Stimulated activated naive B cell treated with anti-CD40 and anti-IgM and Interleukin-4, amounts not matched to agents 10 μg/mL and 1 μg/mL and 100 μg/mL, for 72 hours (primary cell): ENCODE data around the gene KLHL3.
"Not testable (repeated sequence)": the region's sequence is repeated elsewhere in the genome, so short reads cannot be mapped to it uniquely, and the experiment has no call there.

ENCODE experiments used
- ATAC-seq, 2 donors: fragments of 150-1000 bp; cut with Tn5 transposase; replicated peaks; 2 replicates each; pipeline ENCODE4 v1.10.0; 2021; ENCODE audit warnings: moderate library complexity in 1 of 2
- DNase-seq: peaks from one replicate; pipeline ENCODE4 v3.0.0; 2021
- H3K27ac Mint-ChIP-seq: one replicate; pipeline ENCODE4 v1.8.0; 2022; ENCODE audit warnings: mild to moderate bottlenecking, mixed read lengths
- H3K27me3 Mint-ChIP-seq, 2 donors: one replicate each; pipeline ENCODE4 v1.8.0; 2022; ENCODE audit warnings: mixed read lengths in 2 of 2
- H3K36me3 Mint-ChIP-seq, 2 donors: one replicate each; pipeline ENCODE4 v1.8.0; 2022; ENCODE audit warnings: mixed read lengths in 2 of 2, mild to moderate bottlenecking in 1 of 2
- H3K4me1 Mint-ChIP-seq, 2 donors: one replicate each; pipeline ENCODE4 v1.8.0; 2022; ENCODE audit warnings: mixed read lengths in 2 of 2, mild to moderate bottlenecking in 1 of 2
- H3K4me3 Mint-ChIP-seq, 2 donors: one replicate each; pipeline ENCODE4 v1.8.0; 2022; ENCODE audit warnings: mild to moderate bottlenecking in 2 of 2, mixed read lengths in 2 of 2, moderate library complexity in 1 of 2
- H3K9me3 Mint-ChIP-seq, 2 donors: one replicate each; pipeline ENCODE4 v1.8.0; 2022; ENCODE audit warnings: mixed read lengths in 2 of 2, mild to moderate bottlenecking in 1 of 2

Gene KLHL3

DNA sequence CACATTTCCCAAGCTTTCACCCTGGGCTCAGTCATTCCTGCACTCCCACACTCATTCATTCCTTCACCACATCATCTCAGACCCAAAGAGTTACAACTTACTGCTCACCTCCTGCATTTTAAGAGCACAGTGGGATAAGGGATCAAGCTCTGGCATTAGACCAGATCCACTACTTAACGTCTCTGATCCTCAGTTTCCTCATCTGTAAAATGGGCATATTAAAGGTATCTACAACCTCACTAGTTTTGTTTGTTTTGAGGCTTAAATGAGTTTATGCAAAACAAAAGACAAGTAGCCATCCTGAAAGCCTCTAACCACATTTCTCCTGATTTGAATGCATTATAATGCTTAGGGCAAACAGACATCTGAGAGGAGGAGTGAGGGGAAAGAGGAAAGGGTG lies 77.6 kb downstream of the KLHL3 start:
- no peak overlapping the region for H3K4me3 Mint-ChIP-seq
- no peaks in the 10 kb centered on the region for H3K9me3 Mint-ChIP-seq
- H3K27ac Mint-ChIP-seq = no peak overlapping the region
- no peak for ATAC-seq
- no peak for DNase-seq
- H3K27me3 Mint-ChIP-seq = no peaks in the 10 kb centered on the region
- no peaks in the 10 kb centered on the region for H3K4me1 Mint-ChIP-seq
- H3K36me3 Mint-ChIP-seq = no peaks in the 10 kb centered on the region

DNA sequence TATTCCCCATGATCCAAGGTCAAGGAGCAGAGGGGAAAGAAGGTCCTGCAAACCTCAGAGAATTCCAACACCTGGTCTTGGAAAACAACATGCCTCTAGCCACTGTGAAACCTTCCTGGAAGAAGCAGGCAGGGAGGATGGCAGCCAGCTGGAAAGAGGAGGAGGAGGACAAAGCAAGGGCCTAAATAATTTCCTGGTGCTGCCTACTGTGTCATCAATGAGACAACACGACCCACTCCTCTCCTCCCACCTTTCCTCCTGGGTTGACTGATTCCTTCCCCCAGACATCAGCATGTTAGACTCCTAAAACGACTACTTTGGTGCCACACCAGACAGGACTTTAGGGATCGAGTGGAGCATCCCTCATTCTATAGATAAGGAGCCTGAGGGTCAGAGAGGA lies 78.8 kb downstream of the KLHL3 start:
- Mint-ChIP-seq H3K4me1 (no peaks in the 10 kb centered on the region), H3K27ac (no peak overlapping the region), H3K27me3 (no peaks in the 10 kb centered on the region), H3K36me3 (no peaks in the 10 kb centered on the region), H3K4me3 (no peak overlapping the region), H3K9me3 (no peaks in the 10 kb centered on the region)
- DNase-seq = no peak
- ATAC-seq = no peak

DNA sequence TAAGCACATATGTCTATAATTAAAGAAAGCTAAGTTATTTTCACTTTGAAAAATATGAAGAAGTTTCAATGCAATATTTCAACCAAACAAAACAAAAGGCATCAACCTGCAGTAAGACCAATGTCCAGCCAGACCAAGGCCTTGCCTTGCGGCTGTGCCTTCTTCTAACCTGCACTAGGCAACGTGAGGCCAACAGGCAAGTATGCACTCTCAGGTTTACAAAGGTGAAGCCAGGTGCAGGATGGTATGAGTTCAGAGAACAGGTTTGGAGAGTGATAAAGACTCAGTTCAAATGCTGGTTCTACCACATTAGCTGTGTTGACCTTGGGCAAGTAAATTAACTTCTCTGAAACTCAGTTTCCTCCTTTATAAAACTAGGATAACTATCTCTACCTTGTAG lies 79.3 kb downstream of the KLHL3 start:
- no peak for ATAC-seq
- Mint-ChIP-seq H3K27me3 (no peaks in the 10 kb centered on the region), H3K9me3 (no peaks in the 10 kb centered on the region), H3K27ac (no peak overlapping the region), H3K4me3 (no peak overlapping the region), H3K4me1 (no peaks in the 10 kb centered on the region), H3K36me3 (no peaks in the 10 kb centered on the region)
- DNase-seq = no peak

DNA sequence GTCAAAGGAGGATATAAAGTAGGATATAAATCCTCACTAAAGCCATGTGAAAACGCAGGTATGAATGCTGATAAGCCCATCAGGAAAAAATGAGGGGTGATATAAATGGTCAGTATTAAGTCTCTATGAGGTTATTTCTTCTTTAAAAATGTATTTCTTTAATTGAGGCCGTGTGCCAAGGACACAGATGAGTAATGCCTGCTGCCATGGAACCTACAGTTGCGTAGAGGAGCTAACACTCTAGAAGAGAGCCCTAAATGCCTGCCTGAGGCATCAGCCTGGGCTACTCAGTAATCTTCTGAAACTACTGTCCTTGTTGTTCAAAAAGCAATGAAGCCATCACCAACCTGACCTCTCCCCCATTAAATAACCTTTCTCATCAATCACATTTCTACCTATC lies 84.9 kb downstream of the KLHL3 start:
- Mint-ChIP-seq H3K27me3 (no peaks in the 10 kb centered on the region), H3K4me1 (no peaks in the 10 kb centered on the region), H3K4me3 (no peak overlapping the region), H3K27ac (no peak overlapping the region), H3K36me3 (peaks cover under 1 to 7% of the 10 kb centered on the region in 2 donors), H3K9me3 (peaks cover 0 to under 1% of the 10 kb centered on the region in 2 donors)
- DNase-seq (no peak), ATAC-seq (no peak)

DNA sequence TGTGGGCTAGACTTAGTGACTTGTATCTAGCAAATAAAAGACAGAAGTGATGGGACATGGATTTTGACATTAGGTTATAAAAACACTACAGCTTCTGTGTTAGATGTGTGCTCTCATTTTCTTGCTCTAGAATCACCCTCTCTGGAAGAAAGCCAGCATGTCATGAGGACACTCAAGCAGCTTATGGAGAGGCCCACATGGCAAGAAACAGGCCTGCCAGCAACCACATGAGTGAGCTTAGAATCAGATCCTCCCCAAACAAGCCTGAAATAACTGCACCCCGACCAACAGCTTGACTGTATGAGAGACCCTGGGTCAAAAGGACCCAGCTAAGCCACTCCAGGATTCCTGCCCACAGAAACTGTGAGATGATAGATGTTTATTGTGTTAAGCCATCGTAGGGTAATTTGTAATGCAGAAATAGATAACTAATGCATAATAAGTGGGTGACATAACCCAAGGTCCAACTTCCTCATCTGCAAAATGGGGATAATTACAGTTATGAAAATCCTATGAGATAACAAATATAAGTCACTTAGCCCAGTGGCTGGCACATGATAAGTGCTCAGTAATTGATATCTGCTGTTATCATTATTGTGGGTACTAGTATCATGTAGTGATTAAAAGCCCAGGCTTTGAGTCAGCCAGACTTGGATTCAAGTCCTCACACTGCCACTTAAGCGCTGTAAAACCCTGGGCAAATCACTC lies 86.5 kb downstream of the KLHL3 start:
- Mint-ChIP-seq H3K4me1 (no peaks in the 10 kb centered on the region), H3K36me3 (peaks cover 3 to 20% of the 10 kb centered on the region in 2 donors), H3K4me3 (no peak overlapping the region), H3K27me3 (no peaks in the 10 kb centered on the region), H3K9me3 (peaks cover 0 to 8% of the 10 kb centered on the region in 2 donors), H3K27ac (no peak overlapping the region)
- no peak for ATAC-seq
- DNase-seq = no peak

DNA sequence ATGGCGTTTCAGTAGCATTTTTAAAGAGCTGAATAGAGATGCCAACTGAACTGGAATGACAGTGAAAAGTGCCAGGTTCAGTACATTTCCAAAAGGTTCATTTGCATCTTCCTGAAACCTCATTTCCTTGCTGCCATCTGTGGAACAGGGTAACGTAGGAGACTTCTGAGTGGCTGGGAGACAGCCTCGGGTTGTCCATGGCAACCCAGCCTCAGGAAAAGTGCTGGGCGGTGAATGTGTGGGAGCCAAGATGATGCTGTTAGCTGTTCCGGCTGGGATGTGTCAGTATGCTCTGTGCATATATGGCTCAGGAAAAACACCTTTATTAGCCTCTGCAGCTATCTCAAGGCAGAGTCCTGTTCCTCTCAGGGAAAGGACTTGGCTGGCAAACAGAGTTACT lies 87.5 kb downstream of the KLHL3 start:
- H3K9me3 Mint-ChIP-seq = peaks cover 0 to 8% of the 10 kb centered on the region in 2 donors

DNA sequence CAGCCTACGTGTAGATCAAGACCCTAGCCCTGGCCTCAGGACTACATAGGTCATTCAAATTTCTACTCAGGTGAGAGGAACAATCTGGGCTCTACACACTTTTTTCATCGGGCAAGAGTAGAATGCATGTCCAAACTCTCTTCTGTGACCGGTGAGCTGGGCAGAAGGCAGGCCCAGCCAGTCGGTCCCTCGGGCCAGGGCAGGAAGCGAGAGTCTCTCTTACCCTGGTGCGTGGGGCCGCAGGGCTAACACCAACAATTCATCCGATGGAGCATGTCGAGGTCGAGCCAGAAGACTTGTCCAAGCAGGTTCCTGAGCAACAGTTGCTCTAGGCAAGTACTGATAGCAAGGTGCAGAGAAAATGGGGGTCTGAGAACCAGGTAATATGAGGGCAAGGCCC lies 88.5 kb downstream of the KLHL3 start:
- H3K27ac Mint-ChIP-seq = no peak overlapping the region
- DNase-seq (no peak), ATAC-seq (no peak)
- peaks cover 3 to 21% of the 10 kb centered on the region in 2 donors for H3K36me3 Mint-ChIP-seq
- peaks cover 0 to 8% of the 10 kb centered on the region in 2 donors for H3K9me3 Mint-ChIP-seq
- H3K4me1 Mint-ChIP-seq = no peaks in the 10 kb centered on the region
- no peak overlapping the region for H3K4me3 Mint-ChIP-seq
- H3K27me3 Mint-ChIP-seq = no peaks in the 10 kb centered on the region

More for the DNA sequence above, 87.5 kb downstream of the KLHL3 start:
- Mint-ChIP-seq H3K27me3 (no peaks in the 10 kb centered on the region), H3K4me1 (no peaks in the 10 kb centered on the region), H3K36me3 (peaks cover 3 to 21% of the 10 kb centered on the region in 2 donors), H3K4me3 (no peak overlapping the region), H3K27ac (no peak overlapping the region)
- ATAC-seq = no peak
- no peak for DNase-seq

DNA sequence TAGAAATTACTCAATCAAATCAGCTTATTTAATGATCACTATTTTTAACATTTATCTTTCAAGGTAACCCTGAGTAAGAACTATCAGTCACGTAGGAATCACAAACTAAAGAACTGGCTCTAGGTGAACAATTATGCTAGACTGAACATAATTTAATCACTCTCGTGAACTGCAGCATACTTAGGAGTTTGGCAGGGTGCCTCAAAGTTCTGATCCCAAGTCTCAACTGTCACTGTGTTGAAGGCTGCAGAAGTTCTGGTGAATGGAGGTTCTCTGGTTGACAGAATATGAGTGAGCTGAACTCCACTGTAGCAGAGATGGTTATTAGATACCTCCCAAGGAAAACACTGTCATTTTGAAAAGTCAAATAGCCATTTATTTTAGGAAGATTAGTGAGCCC lies 89.1 kb downstream of the KLHL3 start:
- no peak for ATAC-seq
- Mint-ChIP-seq H3K27me3 (no peaks in the 10 kb centered on the region), H3K9me3 (peaks cover 0 to 8% of the 10 kb centered on the region in 2 donors), H3K4me1 (no peaks in the 10 kb centered on the region), H3K27ac (no peak overlapping the region), H3K36me3 (peaks cover 3 to 21% of the 10 kb centered on the region in 2 donors), H3K4me3 (no peak overlapping the region)
- DNase-seq = no peak

DNA sequence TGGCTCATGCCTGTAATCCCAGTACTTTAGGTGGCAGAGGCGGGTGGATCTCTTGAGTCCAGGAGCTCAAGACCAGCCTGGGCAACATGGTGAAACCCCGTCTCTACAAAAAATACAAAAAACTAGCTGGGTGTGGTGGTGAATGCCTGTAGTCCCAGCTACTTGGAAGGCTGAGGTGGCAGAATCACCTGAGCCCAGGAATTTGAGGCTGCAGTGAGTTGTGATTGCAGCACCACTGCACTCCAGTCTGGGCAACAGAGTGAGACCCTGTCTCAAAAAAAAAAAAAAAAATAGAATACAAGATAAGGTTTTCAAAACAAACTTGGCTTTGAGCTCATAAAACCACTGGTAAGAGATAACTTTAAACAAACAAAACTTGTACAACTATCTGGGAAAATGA lies 92.8 kb downstream of the KLHL3 start:
- not testable (repeated sequence) for H3K27me3 Mint-ChIP-seq, ATAC-seq, DNase-seq, H3K27ac Mint-ChIP-seq, H3K9me3 Mint-ChIP-seq, H3K4me1 Mint-ChIP-seq, H3K4me3 Mint-ChIP-seq
- H3K36me3 Mint-ChIP-seq = peaks cover 5 to 21% of the 10 kb centered on the region in 2 donors

DNA sequence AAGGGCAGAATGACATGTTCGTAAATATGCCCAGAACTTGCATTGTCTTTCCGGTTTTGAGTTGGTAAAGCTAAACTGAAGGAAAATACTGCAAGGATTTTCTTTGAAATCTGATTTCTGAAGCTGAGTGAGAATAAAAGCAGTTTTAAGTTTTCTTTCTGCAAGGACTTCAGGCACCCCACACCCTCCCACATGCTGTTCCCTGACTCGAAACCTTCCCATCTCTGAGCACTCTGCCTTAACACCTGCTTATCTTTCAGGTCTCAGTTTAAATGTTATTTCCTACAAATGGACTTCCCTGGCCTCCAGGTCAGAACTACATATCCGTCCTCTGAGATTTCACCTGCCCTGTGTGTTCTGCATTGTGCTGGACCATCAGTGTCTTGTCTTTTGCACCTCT lies 93.8 kb downstream of the KLHL3 start:
- no peak overlapping the region for H3K27ac Mint-ChIP-seq
- no peaks in the 10 kb centered on the region for H3K27me3 Mint-ChIP-seq
- peaks cover 0 to 8% of the 10 kb centered on the region in 2 donors for H3K9me3 Mint-ChIP-seq
- H3K36me3 Mint-ChIP-seq = peaks cover 7 to 21% of the 10 kb centered on the region in 2 donors
- ATAC-seq (no peak), DNase-seq (no peak)
- no peaks in the 10 kb centered on the region for H3K4me1 Mint-ChIP-seq
- no peak overlapping the region for H3K4me3 Mint-ChIP-seq

DNA sequence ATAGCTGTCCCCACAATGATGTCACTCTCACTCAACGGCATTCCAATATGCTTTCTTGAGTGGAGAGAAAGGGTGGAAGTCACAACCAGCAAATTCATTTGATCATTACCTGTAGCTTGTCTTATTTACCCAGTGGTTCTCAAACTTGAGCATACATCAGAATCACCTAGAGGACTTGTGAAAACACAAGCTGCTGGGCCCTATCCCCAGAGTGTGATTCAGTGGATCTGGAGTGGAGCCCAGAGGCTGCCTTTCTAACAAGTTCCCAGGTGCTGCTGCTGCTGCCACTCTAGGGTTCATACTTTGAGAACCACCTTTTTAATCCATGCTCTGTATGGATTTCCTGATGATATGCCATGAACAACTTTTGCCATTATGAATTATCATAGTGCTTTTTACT lies 94.7 kb downstream of the KLHL3 start:
- no peak overlapping the region for H3K27ac Mint-ChIP-seq
- H3K4me1 Mint-ChIP-seq = no peaks in the 10 kb centered on the region

DNA sequence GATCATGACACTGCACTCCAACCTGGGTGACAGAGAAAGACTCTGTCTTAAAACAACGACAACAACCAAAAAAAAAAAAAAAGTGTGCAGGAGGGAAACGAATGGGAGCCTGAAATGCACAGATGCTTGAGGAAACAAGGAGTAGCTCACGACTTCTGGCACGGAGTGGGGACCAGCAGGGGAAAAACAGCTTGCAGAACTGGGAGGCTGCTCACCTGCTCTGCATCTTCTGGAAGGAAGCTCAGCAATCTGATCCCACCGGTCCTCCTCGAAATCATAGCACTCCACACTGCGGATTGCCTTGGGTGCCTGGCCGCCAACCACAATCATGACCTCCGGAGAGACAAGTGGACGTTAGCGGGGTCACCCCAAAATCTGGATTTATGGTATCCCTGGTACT lies 96.2 kb downstream of the KLHL3 start:
- ATAC-seq (no peak), DNase-seq (no peak)
- no peaks in the 10 kb centered on the region for H3K27me3 Mint-ChIP-seq
- H3K4me1 Mint-ChIP-seq = no peaks in the 10 kb centered on the region
- no peak overlapping the region for H3K27ac Mint-ChIP-seq
- peaks cover 4 to 7% of the 10 kb centered on the region in 2 donors for H3K36me3 Mint-ChIP-seq
- no peak overlapping the region for H3K4me3 Mint-ChIP-seq
- no peaks in the 10 kb centered on the region for H3K9me3 Mint-ChIP-seq

More for the DNA sequence above, 94.7 kb downstream of the KLHL3 start:
- Mint-ChIP-seq H3K9me3 (peaks cover 0 to 8% of the 10 kb centered on the region in 2 donors), H3K4me3 (no peak overlapping the region), H3K36me3 (peaks cover 7 to 20% of the 10 kb centered on the region in 2 donors), H3K27me3 (no peaks in the 10 kb centered on the region)
- ATAC-seq (no peak), DNase-seq (no peak)

DNA sequence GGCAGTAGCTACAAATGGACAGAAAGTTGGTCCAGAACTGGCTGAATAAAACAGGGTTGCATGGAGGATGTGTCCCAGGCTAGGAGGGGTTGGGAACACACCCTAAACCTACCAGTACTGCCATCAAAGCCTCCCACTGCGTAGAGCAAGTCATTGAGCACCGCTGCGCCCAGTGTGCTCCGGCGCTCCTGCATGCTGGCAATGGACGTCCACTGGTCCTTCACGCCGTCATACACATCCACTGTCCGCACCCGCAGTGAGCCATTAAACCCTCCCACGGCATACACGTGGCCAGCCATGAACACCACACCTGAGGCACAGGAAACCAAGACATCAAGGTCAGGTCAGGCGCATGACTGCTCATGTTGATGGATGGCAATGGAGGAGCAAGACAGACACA lies 97.0 kb downstream of the KLHL3 start:
- Mint-ChIP-seq H3K27me3 (no peaks in the 10 kb centered on the region), H3K27ac (no peak overlapping the region), H3K4me3 (no peak overlapping the region), H3K36me3 (peaks cover 4% of the 10 kb centered on the region in 2 donors), H3K9me3 (no peaks in the 10 kb centered on the region), H3K4me1 (no peaks in the 10 kb centered on the region)
- DNase-seq = no peak
- ATAC-seq = no peak

DNA sequence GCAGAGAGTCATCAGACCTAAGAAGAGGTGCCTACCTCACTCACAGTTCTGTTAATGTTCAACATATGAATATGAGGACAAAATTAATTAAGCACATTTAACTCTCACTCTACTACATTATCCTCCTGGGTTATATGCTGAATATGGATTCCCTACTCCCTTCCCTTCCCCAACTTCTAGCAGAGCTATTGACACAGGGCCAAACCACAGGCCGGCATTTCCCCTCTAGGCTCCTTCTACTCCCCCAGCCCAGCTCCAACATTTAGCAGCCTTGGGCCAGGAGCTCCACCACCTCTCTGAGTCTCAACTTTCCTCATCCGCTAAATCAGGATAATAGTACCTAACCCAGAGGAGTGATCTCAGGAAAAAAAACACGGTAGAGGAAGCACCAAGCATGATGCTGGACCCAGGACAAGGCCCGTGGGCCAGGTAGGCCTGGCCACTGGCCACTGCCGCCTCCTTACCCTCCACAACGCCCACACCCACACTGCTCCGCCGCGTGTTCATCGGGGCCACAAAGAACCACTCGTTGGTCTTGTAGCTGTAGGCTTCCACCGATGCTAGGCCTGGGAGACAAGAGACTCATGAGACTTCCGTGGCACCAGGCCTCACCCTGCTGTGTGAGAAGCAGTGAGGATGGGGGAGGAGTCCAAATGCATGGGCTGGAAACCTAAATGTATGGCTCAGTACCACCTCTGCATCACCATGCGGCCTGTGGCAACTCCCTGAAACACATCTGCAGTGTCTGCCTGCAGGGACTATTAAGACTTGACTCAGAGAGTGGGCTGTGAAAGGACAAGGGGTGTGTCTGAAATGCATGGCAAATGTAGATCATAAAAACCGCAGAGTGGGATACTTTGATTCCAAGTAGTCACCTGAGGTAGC lies 98.8 kb downstream of the KLHL3 start:
- no peaks in the 10 kb centered on the region for H3K4me1 Mint-ChIP-seq
- DNase-seq (no peak), ATAC-seq (no peak)
- no peaks in the 10 kb centered on the region for H3K9me3 Mint-ChIP-seq
- no peak overlapping the region for H3K27ac Mint-ChIP-seq
- peaks cover 4 to 6% of the 10 kb centered on the region in 2 donors for H3K36me3 Mint-ChIP-seq
- H3K4me3 Mint-ChIP-seq = no peak overlapping the region
- H3K27me3 Mint-ChIP-seq = no peaks in the 10 kb centered on the region

DNA sequence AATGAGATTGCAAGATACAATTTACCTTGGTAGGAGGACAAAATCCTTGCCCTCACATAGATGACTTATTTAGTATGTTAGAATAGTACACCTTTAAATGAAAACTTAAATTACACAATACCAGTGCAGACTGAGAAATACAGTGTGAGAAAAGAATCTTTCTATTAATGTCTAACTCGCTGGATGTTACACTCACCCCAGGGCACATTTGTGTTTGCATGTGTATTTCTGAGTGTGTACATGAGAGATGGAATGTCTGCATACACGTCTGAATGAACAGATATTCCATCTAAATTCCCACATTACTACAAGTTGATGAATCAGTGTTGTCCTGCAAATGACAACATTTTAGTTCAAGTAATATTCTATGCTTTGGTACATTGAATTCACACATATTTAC lies 99.8 kb downstream of the KLHL3 start:
- ATAC-seq (no peak), DNase-seq (no peak)
- H3K4me1 Mint-ChIP-seq = no peaks in the 10 kb centered on the region
- no peaks in the 10 kb centered on the region for H3K9me3 Mint-ChIP-seq
- H3K27me3 Mint-ChIP-seq = no peaks in the 10 kb centered on the region
- H3K36me3 Mint-ChIP-seq = peaks cover 4 to 9% of the 10 kb centered on the region in 2 donors
- no peak overlapping the region for H3K27ac Mint-ChIP-seq
- no peak overlapping the region for H3K4me3 Mint-ChIP-seq
